Measurements from ENCODE around the gene SYNPO2.

The SYNPO2 gene

DNA sequence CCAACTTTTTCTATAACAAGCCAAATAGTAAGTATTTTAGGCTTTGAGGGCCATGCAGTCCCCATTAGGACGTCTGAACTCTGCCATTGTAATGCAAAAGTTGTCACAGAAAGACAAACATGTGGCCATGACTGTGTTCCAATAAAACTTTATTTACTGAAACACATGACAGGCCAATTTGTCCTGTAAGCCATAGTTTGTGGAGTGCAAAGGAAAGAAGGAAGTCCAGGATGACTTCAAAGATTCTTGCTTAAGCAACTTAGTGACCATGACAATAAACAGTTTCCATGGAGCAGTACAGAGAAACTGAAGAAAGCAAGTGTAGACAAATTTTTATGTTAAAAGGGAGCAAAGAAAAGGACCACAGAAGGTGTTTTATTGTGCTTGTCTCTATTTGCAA is 212.0 kb downstream of the SYNPO2 start:
- DNase-seq (ENCODE audit: low read depth), result no peak
- H3K4me3 ChIP-seq (ENCODE audit: control insufficient read depth, low read depth, low read length), result no peak overlapping the region
- TF ChIP-seq, protein P1, sequence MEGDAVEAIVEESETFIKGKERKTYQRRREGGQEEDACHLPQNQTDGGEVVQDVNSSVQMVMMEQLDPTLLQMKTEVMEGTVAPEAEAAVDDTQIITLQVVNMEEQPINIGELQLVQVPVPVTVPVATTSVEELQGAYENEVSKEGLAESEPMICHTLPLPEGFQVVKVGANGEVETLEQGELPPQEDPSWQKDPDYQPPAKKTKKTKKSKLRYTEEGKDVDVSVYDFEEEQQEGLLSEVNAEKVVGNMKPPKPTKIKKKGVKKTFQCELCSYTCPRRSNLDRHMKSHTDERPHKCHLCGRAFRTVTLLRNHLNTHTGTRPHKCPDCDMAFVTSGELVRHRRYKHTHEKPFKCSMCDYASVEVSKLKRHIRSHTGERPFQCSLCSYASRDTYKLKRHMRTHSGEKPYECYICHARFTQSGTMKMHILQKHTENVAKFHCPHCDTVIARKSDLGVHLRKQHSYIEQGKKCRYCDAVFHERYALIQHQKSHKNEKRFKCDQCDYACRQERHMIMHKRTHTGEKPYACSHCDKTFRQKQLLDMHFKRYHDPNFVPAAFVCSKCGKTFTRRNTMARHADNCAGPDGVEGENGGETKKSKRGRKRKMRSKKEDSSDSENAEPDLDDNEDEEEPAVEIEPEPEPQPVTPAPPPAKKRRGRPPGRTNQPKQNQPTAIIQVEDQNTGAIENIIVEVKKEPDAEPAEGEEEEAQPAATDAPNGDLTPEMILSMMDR (conservative IDR thresholded peaks at IDR 0.05; ENCODE audit: control insufficient read depth, insufficient read depth, low read depth, low read length), result no peak

DNA sequence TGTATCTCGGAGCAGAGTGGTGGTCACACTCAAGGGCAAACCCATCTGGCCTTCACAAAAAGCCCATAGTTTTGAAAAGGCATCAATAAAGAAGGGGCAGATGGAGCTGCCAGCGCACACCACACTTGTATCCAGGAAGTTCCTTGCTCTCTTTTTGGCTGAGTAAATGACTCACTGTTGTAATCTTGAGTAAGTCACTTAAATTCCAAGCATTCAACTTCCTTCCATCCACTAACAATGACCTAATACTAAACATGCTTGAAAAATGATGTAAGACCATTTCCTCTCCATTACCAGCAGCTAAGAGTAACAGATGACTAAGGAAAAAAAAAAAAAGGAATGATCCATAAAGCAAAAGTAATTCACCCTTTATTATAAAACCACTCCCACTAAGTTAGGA is 214.6 kb downstream of the SYNPO2 start:
- peak; percentile 98 for DNase-seq (ENCODE audit: low read depth)
- no peak overlapping the region for H3K4me3 ChIP-seq (ENCODE audit: control insufficient read depth, low read depth, low read length)
- TF ChIP-seq, protein P1 (conservative IDR thresholded peaks at IDR 0.05; ENCODE audit: control insufficient read depth, insufficient read depth, low read depth, low read length), result no peak

DNA sequence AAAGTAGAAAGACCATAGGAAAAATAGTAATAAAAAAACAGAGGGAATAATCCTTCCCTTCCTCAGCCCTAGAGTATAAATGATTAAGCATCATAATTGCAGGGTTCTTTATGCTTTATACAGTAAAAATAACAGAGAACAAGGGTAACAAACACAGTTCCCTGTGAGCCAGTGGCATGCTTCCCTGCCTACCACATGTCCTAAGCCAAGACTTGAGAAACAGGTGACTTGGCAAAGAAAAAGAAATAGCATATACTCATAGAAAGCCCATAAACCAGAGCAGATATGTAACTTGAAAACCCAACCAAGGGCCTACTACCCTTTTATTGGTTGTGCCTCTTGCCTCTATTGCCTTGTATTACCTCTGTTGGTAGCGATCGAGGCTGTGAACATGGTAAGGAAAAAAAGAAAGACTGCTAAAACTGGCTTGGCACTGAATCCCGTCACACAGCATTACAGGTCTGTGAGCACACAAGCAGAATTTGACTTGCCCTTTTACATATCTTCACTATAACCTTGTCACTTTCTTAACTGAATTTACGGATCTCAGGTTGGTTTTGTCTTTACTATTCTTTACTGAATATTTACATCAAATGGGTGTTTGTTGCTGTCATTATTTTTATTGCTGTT is 216.1 kb downstream of the SYNPO2 start:
- DNase-seq (ENCODE audit: low read depth), result no peak
- TF ChIP-seq, protein P1 (conservative IDR thresholded peaks at IDR 0.05; ENCODE audit: control insufficient read depth, insufficient read depth, low read depth, low read length), result no peak
- no peak overlapping the region for H3K4me3 ChIP-seq (ENCODE audit: control insufficient read depth, low read depth, low read length)

DNA sequence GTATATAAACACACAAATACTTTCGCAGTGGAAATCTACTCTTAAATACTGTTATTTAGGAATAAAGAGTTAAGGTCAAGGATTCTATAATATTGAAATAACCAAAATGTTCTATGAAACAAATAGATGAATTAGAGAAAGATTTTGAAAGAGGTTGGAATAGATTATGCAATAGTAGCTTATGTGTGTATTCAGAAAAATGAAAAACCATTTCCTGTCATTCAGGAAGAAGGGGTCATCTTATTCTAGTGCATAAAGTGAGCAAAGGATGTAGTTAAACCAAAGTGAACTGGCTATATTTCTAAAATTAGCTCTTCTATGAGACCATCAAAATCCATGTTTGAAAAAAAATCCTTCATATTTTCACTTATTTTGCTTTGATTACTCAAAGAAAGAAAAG is 217.0 kb downstream of the SYNPO2 start:
- H3K4me3 ChIP-seq (ENCODE audit: control insufficient read depth, low read depth, low read length), result no peak overlapping the region
- TF ChIP-seq, protein P1 (conservative IDR thresholded peaks at IDR 0.05; ENCODE audit: control insufficient read depth, insufficient read depth, low read depth, low read length), result no peak
- peak; percentile 22 for DNase-seq (ENCODE audit: low read depth)

DNA sequence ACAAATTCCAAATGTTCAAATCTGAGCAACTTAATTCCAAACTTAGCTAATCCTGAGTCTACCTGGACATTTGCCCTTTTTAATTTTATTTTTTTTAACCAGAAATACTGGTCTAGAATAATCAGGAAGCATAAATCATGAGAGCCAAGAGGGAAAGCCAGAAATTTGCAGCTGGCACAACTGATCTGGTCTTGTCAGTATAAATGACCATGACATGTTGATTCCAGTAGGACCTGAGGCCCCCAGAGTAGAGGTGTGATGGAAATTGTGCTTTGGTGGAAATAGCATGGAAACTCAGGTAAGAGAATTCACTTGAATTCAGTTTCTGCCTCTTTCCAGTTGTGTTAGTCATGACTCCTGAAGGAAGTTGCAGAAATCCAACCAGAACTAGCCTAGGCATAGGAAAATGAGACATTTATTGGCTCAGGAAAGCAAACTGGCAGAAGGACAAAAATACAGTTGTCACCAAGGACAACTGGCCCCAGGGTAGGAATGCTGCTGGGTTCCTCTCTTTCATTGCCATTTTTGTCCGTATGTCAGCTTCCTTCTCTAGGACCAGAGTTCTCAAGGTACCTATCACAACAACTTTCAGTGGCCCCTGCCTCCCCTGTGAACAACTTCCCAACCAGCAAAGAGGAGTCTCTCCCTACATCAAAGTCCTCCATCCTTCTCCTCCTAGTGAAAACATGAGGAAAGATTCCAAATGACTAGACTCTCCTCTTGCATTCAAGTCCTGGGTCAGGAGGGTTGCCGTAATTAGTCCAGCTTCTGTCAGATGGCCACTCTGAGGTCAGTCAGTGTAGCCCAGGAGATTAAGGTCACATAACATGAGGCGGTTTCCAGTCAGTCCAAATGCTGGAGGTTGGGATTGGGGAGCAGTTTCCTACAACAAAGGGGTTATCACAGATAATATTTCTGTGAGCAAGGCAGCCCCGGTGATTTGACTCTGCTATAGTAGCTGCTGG is 217.7 kb downstream of the SYNPO2 start:
- DNase-seq (ENCODE audit: low read depth), result peak; percentile 32
- no peak overlapping the region for H3K4me3 ChIP-seq (ENCODE audit: control insufficient read depth, low read depth, low read length)
- TF ChIP-seq, protein P1 (conservative IDR thresholded peaks at IDR 0.05; ENCODE audit: control insufficient read depth, insufficient read depth, low read depth, low read length), result no peak

DNA sequence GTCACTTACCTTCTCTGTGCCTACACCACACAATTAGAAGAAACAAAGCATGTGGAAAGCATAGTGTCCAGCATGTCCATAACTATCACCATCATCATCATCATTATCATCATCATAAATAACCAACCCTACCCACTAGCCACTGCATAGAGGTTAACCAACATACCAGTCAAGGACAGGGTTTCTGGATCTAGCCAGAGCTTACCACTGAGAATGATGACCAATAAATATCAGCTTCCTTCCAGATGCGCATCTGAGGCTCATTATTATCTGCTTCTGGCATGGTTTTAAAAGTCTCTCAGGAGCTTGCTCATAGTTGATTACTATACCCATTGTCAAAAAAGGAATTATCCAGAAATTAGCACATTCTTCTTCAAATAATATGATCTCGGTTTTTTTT is 221.5 kb downstream of the SYNPO2 start:
- TF ChIP-seq, protein P1 (conservative IDR thresholded peaks at IDR 0.05; ENCODE audit: control insufficient read depth, insufficient read depth, low read depth, low read length), result no peak
- peak; percentile 69 for DNase-seq (ENCODE audit: low read depth)
- no peak overlapping the region for H3K4me3 ChIP-seq (ENCODE audit: control insufficient read depth, low read depth, low read length)

All from fibroblast of mammary gland (primary cell).